Dermis microvascular lymphatic vessel endothelial cell (primary cell): ENCODE results near the gene ERC1. TPM values are rescaled to one million over a fixed set of nuclear protein-coding genes. Genes with fewer than 3 reads are reported as not detected.

ENCODE experiments used
- DNase-seq, 2 donors: peaks; one replicate each; pipeline versions ENCODE4 v3.0.0 to v3.0.0-alpha.2; 2010; ENCODE audit warnings: low read depth in 2 of 2
- total RNA-seq: library from RNA; depleted of rRNA; stranded (reverse); fragments of >200 nt; gene quantifications from 2 replicates; pipeline ENCODE4 v1.2.1, GENCODE V29; 2014

ERC1 gene
- total RNA-seq, 1 donor from 2014 or later: 18.4 TPM

DNA sequence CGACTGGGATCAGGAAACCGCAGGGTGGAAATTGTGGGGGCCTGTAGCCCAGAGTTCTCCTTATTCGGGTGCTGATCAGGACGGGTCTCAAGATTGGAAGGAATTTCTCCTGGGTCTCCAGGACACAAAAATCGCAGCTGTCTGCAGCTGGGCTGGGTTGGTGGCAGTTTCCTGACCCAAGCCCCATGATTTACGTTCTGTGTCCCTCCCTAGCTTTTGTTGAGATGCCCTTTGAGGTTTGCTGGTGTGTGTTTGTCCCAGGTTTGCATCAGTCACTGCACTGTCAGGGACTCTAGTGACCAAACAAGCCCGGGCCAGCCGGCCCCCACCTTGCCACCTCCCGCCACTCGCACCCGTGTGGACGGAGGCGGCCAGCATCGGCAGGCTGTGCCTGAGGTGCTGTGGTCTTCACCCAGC lies 513.9 kb downstream of the ERC1 start:
- DNase-seq: no peak

DNA sequence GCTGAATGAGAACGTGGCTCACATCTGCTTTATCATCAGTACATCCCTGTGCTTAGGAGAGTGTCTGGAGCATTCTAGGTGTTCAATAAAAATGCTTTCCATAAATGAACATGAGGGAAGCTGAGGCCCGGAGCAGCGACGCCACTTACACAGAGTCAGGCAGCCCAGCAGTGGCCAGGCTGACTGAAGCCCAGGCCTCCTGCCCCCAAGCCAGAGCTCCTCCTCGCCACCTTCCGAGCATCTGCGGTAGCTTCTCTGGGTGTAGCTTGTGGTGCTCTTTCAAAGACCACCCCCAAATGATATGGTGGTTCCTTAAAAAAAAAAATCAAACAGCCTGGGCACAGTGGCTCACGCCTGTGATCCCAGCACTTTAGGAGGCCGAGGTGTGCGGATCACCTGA lies 514.6 kb downstream of the ERC1 start:
- DNase-seq: no peak

DNA sequence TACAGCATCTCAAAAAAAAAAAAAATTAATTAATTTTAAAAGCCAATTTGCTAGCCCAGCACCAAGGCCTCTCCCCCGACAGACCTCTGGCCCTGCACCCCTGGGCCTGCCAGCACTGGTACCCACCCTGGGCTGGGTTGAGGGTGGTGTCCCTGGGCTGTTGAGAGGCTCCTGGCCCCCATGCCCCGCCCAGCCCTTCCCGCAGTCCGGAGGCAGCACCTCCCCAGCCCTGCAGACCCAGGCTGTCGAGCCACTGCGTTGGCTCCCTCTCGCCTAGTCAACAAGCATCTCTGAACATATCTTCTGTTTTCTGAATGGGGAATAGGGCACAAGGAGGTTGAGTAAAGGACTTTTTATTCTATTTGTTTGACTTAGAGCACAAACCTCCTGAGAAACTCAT lies 516.3 kb downstream of the ERC1 start:
- no peak for DNase-seq

DNA sequence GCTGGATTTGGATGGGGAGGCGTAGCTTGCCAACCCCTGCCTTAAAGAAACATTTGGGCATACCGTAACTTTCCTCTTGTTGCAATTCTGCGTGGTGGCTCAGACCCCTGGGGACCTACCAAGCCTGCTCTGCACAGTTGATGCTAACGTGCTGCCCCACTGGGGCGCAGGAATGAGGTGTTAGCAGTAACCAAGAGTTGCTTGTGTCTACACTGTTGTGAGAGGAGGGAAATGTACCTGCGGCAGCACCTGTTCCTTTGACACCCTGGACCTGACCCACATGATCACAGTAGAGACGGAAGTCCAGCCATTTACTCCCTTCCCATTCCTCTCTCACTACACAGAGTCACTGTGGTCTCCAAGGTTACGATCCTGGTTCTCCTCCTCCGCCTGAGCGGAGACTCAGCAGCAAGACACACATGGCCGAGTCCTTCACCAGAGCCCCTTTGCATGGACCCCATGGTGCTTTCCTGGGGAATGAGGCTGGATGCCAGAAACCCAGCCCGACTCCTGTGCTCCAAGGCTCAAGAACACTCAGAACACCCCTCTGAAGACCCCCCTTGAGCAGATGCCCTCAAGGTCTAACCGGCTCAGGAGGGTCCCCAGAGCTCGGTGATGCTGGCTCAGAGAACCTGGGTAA lies 518.5 kb downstream of the ERC1 start:
- DNase-seq: no peak

DNA sequence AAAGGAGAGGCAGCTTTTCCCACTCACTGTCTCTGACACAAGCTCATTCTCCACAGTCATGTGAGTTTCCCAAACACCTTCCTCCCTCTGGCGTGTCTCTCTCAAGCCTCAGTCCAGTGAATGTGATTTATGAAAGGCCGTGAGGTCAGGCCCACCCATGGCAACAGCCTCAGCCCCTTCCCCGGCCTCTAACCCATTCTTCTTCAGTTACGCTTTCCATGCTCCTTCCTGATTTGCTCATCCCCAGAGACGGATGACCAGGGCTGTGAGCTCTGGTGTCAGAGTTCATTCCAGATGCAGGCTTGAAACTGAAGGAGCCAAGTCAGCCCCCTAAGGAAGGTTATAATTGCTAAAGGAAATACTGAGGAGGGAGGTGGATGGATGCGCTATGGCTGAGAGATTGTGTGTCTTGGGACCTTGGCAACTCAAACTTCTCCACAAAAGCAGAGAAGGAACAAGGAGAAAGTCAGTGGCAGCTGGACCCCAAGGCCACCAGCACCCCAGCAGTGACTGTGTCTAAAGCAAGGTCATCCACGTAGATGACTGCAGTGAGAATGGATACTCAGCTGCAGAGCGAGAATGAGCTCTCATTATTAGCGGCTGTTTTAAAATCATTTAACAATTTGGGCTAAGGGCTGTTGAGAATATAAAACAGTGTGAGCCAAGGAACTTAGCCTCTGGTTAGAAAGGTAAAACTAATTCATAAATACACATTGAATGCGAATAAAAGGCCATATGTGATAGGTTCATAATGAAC lies 519.2 kb downstream of the ERC1 start:
- no peak for DNase-seq

DNA sequence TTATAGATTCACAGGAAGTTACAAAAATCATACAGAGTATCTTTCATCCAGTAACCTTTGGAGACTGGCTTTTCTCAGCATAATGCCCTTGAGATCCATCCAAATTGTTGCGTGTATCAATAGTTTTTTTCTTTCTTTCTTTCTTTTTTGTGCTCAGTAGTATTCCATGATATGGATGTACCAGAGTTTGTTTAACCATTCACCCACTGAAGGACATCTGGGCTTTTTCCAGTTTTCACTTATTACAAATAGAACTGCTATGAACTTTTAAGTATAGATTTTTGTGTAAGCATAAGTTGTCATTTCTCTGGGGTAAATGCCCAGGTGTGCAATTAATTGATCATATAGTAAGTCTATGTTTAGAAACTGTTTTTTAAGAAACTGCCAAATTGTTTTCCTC lies 524.0 kb downstream of the ERC1 start:
- DNase-seq: no peak

DNA sequence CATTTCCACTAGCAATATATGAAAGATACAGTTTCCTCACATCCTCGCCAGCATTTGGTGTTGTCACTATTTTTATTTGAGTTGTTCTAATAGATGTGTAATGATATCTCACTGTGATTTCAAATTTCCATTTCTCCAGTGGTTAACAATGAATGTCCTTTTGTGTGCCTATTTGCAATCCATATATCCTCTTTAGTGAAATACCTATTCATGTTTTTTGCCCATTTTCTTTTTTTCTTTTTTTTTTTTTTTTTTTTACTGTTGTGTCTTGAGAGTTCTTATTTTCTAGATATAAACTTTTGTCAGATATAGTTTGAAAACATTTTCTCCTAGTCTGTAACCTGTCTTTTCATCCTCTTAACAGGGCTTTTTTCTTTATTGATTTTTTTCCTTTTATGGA lies 524.4 kb downstream of the ERC1 start:
- DNase-seq: no peak

DNA sequence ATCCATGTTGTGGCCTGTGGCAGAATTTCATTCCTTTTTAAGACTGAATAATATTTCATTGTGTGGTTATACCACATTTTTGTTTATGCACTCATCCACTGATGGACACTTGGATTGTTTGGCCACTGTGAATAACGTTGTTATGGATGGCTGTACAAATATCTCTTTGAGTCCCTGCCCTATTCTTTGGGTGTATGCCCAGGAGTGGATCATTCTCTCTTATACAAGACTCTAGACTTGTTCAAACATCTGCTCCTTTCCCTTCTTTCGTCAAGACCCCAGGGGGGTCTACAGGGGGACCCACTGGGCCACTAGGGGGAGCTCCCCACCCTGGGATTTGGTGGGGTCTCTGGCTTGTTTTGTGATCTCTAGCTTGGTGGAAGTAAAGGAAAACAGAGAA lies 526.0 kb downstream of the ERC1 start:
- DNase-seq: no peak

DNA sequence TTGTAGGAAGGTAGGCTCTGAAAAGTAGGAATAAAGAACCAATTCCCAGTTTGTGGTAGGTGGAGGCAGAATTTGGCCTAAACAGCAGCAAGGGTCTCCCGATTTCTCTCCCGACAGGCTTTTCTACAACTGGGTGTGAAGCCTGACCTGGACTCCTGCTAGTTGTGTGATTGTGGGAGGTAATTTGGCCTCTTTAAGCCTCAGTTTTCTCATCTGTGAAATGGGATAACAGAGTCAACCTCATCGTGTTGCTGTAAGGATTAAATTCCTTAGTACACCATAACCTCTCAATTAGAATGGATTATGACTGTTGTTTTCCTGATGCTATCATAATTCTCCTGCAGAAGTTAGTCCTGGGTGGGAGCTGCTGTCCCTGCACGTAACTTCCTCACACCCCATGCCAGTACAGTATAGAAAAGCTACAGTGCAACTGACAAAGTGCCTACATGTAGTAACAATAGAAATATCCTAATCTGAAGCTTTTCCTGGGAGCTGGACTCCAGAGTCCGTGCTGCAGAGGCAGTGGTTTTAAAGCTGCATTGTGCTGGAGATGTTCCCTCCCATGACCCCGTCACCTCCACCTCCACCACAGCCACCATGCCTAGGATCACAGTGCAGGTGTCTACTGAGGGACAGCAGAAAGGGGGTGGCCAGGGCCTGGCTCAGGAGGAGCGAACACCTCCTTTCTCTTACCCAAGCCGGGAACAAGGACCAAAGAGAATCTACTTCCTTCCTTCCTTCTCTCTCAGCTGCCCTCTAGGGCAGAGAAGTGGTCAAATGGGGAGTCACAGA lies 526.9 kb downstream of the ERC1 start:
- no peak for DNase-seq

DNA sequence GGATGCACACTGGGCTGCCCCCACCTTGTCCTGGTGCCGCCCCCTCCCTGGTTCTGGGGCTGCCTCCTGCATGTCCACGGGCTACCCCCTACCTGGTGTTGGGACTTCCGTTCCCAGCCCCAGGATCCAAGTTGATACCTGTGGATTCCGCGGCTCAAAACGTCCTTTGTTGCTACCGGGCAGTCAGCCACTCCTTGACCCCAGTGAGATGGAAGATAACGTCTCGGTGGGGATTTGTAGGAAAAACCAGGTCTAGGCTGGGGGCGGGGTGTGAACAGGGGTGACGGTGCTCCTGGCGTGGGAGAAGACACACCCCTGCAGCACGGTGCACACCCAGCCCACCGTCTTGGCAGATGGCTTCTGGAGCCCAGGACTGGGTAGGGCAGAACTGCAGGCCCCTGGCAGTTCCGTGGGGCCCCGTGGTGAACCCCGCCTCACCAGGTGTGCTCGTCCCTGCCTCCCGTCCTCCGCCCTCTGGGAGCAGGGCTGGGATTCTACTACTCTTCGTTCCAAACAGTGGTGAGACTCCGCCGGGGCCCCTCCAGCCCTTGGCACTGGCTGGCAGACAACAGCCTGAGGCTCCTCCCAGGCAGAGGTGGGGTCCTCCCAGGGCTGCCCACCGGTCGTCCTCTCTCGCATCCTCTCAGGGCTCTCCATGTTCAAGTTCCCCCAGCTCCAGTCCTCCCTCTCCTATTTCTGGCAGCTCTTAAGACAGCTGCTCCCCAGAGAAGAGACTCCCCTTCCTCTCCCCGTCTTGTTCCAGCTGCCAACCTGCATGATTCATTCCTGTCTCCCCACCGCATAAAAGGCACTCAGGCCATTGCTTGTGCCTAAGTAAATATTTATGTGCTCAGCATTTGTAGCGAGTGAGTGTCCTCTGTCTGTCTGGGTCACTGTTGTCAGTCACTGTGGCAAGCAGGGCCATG lies 527.8 kb downstream of the ERC1 start:
- DNase-seq: peak in 1 of 2 donors; percentile 67

DNA sequence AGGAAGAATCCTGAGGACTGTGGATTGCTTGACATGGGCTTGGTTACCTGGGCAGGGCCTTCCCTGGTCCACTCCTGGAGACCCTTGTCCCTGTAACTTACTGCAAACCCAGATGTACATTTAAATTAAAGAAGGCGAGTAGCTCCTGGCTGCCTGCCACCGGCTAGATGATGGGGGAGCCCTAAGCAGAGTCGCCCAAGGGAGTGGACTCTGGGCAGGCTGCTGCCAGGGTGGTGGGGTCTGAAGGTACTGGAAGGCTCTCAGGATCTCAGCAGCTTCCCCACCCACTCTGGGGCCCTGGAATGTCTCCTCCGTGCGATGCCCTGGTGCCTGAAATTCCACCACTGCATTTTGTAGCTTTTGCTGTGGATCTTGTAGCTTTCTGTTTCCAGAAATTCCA lies 528.6 kb downstream of the ERC1 start:
- no peak for DNase-seq

DNA sequence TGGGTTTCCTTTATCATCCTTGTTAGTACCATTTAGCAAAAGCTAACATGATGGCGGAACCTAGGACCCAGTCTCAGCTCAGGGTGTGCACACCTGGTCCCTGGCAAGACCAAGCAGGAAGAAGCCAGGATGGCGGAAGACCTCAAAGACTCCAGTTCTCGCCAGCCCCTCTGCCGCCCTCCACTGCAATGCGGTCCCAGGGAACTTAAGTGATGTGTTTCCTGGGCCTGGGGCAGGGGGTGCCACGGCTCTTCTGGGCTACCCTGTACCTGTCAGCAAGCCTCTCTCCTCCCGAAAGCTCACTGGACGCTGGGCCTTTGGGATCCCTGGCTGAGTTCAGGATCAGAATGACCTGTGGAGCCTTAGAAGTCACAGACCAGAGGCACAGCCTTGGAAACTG lies 532.0 kb downstream of the ERC1 start:
- no peak for DNase-seq

DNA sequence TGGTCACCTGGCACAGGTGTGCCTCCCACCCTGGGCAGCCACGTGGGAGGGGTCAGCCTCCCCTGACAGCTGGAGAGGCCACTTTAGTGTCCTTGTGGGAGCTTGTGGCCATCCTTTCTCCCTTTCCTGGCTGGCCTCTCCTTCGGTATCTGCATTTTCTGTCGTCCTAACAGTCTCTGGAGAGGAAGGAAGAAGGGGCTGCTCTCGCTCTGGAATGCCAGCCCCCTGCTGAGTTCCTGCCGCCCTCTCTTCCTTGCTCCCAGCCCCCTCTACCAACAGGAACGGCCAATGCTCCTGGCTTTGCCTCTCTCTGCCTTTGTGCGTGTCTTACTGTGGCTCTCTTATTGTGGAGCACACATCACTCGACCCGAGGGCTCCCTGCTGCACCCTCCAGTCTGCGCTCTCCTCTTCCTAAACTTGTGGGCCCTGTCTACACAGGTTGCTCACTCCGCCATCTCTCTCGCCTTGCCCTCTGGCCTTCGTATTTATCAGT lies 532.6 kb downstream of the ERC1 start:
- DNase-seq: no peak

DNA sequence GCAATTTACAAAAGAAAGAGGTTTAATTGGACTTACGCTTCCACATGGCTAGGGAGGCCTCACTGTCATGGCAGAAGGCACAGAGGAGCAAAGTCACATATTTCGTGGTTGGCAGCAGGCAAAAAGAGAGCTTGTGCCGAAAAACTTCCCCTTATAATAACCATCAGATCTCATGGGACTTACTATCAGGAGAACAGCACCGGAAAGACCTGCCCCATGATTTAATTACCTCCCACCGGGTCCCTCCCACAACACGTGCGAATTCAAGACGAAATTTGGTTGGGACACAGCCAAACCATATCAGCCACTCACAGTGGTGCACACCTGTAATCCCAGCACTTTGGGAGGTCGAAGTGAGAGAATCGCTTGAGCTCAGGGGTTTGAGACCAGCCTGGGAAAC lies 534.8 kb downstream of the ERC1 start:
- no peak for DNase-seq

DNA sequence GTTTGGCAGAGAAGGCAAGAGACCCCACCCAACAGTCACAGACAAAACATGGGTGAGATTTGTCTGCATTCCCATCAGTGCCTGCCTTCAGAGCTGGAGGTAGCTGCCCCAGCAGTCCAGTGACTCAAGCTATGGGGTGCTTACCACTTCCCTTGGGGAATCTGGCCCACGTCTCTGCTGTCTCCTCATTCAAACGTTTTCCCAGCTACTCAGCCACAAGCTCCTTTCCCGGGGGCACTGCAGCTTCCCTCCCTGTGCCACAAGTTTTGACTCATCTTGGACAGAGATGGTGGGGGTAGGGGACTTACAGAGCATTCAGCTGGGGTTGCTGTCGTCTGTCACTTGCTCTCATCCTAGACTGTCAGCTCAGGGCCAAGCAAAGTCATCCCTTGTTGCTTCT lies 536.8 kb downstream of the ERC1 start:
- no peak for DNase-seq

DNA sequence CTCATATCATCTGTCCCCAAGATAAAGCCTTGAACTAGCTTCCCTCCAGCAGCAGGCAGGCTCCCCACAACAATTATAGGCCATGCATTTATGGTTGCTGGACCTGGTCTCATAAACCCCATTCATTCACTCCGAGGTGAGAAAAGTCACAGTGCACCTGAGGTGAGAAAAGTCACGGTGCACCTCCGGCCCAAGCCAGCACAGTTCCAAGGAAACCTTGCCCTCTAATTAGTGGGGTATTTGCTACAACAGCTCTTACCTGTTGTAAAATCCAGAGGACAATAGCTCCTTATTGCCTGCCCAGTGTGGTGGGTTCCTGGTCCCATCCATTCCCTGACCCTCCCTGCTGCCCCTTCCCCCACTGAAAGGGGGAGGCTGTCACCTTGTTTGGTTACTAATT lies 537.8 kb downstream of the ERC1 start:
- DNase-seq: no peak

DNA sequence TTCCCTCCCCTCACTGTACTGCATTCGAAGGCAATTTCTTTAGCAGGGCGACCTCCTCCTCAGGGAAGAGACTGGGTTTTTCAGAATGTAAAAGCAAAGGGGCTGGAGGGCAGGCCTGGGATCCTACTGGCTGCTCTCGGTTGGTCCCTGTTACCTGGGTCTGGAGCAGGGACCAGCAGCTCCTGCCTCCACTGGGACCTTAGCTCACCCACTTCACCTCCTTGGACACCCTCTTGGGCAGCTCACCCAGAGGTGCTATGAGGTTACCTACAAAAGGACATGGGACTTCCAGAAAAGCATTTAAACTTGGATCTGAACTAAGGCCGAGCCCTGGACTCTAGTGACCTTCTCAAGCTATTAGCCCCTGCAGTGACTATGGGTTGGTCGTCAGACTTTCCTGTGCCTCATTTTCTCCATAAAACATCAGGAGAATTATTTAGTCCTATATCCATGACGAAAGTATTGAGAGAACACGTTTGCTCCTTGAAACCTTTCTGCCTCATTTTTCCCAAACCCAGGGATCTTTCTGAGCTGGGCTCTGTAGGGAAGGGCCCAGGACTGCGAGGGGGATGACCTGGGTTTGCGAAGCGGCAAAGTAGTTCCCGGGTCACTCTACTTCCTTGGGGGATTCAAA lies 538.3 kb downstream of the ERC1 start:
- DNase-seq: no peak

DNA sequence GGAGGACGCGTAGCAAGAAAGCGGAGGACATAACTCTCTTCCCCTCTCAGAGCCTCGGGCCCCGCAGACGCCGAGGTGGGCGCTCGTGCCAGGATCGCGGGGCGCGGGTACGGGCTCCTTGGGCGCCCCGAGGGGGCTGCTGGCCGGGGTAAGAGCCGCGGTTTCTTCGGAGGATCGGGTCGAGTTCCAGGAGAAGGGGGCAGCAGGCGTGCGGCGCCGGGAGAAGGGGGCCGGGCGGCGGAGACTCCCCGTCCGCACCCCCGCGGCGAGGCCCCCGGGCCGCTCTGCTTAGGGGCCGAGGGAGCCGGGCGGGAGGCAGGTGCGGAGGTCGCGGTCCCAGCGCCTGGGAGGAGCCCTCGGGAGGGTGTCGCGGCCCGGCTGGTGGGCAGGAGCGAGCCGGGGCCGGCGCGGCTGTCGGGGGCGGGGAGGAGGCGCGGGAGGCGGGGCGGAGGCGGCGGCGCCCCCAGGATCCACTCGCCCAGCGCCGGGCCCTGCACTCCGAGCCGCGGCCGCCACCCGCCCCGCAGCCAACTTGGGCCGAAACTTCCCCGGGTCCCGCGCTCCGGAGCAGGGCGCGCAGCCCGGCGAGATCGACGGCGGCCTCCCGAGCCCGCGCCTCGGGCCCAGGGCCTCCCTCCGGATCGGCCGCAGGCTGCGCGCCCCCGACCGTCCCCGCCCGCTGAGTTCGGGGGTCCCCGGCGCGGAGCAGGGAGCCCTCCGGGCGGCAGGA lies 539.0 kb downstream of the ERC1 start:
- DNase-seq: no peak

DNA sequence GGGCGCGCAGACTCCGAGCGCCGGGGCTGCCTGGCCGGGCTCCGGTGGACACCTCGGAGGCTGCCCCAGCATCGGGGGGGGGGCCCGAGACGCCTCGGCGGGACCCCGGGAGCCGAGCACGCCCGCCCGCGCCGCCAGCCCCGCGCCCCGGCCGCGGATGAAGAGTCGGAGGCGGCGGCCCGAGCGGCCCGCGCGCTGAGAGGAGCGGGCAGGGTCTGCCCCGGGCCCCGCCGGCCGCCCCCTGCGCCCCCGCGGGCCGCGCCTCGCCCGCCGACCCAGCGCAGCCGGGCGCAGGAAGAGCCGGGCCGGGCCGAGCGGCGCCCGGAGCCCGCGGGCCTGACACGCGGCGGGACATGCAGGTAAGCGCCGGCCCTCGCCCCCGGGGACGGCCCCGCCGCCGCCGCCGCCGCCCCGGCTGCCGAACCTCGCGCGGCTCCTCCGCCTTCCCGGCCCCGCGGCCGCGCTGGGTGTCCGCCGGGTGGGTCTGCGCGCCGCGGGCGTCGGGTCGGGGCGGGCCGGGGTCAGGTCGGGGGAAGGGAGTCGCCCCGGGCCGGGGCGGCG lies 539.6 kb downstream of the ERC1 start:
- no peak for DNase-seq

DNA sequence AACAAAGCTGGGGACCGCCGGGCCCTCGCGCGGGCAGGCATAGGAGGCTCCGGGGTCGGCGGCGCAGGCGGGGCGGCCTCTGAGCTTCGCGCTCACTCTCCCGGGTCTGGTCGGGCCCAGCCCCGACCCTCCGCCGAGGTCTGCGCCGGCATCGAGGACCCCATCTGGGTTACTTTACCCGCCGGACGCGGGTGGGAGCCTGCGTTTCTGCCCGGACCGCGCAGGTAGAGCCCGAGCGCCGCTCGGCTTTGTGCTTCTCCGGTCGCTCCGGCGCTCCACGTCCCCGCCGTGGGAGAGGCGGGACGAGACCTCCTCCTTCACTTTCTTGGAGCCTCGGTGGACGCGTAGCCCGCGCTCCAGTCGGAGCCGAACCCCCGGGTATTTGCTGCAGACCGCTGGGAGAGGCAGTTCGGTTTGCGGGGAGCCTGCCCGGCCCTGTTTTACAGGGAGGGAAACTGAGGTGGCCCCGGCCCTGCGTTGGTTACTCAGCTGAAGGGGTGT lies 540.2 kb downstream of the ERC1 start:
- no peak for DNase-seq
